GM12873 (cell line): Measurements from ENCODE around the gene NLRP11.
"Not testable (repeated sequence)": the region's sequence is repeated elsewhere in the genome, so short reads cannot be mapped to it uniquely, and the experiment has no call there.

ENCODE experiments used
- CTCF ChIP-seq: IDR thresholded peaks from 2 replicates; pipeline ENCODE4 v1.5.1; 2012; ENCODE audit warnings: low read depth, mild to moderate bottlenecking, moderate library complexity, low read length, control low read depth; ENCODE audit not compliant: insufficient read depth; ENCODE audit errors: missing control alignments

NLRP11 gene

GRCh38 chr19:55758797-55759196 is 73.0 kb downstream of the NLRP11 start, which contains the start of gene RFPL4A:
Gene RFPL4A, plus strand, starts transcription at chr19:55759097. Its CDS starts 2,704 bp downstream, at chr19:55761801.
- TF ChIP-seq CTCF, result not testable (repeated sequence)

- TF ChIP-seq CTCF, result no peak
Measured at GRCh38 chr19:55753401-55753800, 78.4 kb downstream of the NLRP11 start.

DNA sequence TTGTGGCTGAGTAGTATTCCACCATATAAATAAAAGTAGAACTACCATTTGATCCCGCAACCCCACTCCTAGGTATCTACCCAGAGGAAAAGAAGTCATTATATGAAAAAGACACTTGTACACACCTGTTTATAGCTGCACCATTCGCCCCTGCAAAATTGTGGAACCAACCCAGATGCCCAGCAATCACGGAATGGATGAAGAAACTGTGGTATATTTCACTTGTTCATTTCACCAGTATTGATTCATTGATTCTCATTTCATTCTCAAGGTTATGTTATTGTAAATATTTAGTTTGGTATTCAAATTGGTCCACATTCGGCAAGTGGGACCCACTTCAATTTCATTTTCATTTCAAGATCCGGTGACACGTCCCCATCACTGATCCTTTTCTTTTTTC is 81.1 kb downstream of the NLRP11 start:
- TF ChIP-seq CTCF, result no peak

GRCh38 chr19:55738302-55738701 is 93.5 kb downstream of the NLRP11 start, which contains the start of gene NLRP9:
Gene NLRP9, minus strand, starts transcription at chr19:55738402. Its CDS starts 28 bp downstream, at chr19:55738374.
- no peak for TF ChIP-seq CTCF
